HCEC 1CT (cell line): ENCODE data around the gene GOLGA8N.

Experiments used
- DNase-seq: peaks from one replicate; pipeline ENCODE4 v3.0.0-alpha.2; 2017

GOLGA8N gene

DNA sequence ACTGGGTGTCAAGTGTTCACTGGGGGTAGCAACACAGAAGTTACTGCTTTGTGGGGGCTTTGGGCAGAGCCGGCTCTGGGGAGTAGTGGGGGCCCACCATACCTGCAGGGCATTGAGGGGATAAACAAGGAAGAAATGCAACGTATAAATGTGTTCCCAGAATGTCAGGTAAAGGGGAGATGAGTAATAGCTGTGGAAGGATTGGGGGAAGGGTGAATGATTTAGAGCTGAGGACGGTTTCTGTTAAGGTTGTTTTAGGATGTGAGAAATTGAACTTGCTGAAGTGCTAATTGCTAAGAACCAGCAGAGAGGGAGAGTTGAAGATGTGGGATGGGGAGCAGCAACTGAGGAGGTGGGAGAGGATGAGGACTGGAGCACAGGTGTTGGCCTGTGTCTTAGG lies 58.9 kb downstream of the GOLGA8N start:
- DNase-seq: no peak

DNA sequence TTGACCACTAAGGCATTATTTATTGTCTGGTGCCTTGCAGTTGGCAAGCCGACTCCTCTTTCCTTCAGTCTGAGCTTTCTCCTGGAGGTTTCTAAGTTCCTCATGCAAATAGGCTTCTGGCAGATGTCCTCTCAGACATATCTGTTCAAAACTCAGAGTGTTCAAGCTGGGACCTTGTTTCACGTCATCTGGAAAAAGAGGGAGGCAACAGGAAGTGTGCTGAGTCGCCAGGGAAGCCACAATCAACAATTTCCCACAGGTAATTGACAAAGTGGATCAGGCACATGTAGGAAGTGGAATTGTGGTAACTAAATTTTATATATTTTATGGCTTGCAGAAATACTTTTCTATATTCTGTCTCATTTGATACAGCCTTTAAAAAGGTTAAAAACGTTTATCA lies 62.8 kb downstream of the GOLGA8N start:
- no peak for DNase-seq

DNA sequence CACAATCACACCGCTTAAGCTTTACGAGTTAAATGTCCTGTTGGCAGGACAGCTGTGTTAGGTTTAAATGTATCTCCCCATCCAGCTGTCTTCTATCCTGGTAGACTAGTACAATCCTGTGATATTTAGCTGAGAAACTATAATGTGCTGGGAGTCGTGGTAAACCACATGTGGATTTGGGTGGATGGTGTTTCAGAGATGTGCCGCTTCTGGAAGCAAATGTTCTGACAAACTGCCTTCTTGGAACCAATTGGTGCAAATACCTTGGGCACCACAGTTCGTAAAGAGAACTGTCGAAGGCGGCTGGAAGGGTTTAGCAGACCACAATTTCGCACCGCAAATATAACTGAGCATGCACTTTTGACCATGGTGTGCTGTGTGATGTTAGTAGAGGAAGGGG lies 63.2 kb downstream of the GOLGA8N start:
- no peak for DNase-seq
